Mesenchymal stem cell (in vitro differentiated cells and primary cell): ENCODE measurements around the gene ITGAV.

Source experiments
- DNase-seq: peaks from one replicate; pipeline ENCODE4 v3.0.0-alpha.2; 2013
- H2AFZ ChIP-seq: one replicate; pipeline ENCODE4 v1.6.1; 2013; ENCODE audit warnings: low read depth, mild to moderate bottlenecking, control low read depth, inconsistent platforms, low read length, moderate library complexity
- H2AK5ac ChIP-seq: 2 replicates; pipeline ENCODE4 v1.6.1; 2013; ENCODE audit warnings: low read length, moderate library complexity, mild to moderate bottlenecking, inconsistent platforms; ENCODE audit not compliant: severe bottlenecking
- H2BK120ac ChIP-seq: one replicate; pipeline ENCODE4 v1.6.1; 2013; ENCODE audit warnings: low read depth, mild to moderate bottlenecking, inconsistent platforms, low read length, moderate library complexity
- H2BK12ac ChIP-seq, 2 experiments: one replicate each; pipeline ENCODE4 v1.6.1; 2013; ENCODE audit warnings: inconsistent platforms in 2 of 2, low read length in 2 of 2, mild to moderate bottlenecking in 2 of 2, moderate library complexity in 2 of 2, control low read depth in 1 of 2
- H2BK15ac ChIP-seq: one replicate; pipeline ENCODE4 v1.6.1; 2013; ENCODE audit warnings: mild to moderate bottlenecking, low read depth, inconsistent platforms; ENCODE audit not compliant: poor library complexity, severe bottlenecking
- H2BK5ac ChIP-seq: 2 replicates; pipeline ENCODE4 v1.6.1; 2013; ENCODE audit warnings: low read depth, mild to moderate bottlenecking, low read length, control low read depth, inconsistent platforms; ENCODE audit not compliant: poor library complexity, severe bottlenecking
- H3K14ac ChIP-seq, 2 experiments: one replicate each; pipeline ENCODE4 v1.6.1; 2013; ENCODE audit warnings: inconsistent platforms in 2 of 2, low read length in 2 of 2, control low read depth in 1 of 2, mild to moderate bottlenecking in 1 of 2, moderate library complexity in 1 of 2
- H3K18ac ChIP-seq, 2 experiments: one replicate each; pipeline ENCODE4 v1.6.1; 2013; ENCODE audit warnings: inconsistent platforms in 2 of 2, low read length in 2 of 2, control low read depth in 1 of 2, low read depth in 1 of 2, mild to moderate bottlenecking in 1 of 2
- H3K23ac ChIP-seq, 2 experiments: one replicate each; pipeline ENCODE4 v1.6.1; 2013; ENCODE audit warnings: inconsistent platforms in 2 of 2, low read length in 2 of 2, mild to moderate bottlenecking in 2 of 2, moderate library complexity in 2 of 2, control low read depth in 1 of 2
- H3K27ac ChIP-seq: 2 replicates; pipeline ENCODE4 v1.5.1; 2013; ENCODE audit warnings: mild to moderate bottlenecking, moderate library complexity, low read length, control low read depth, inconsistent platforms; ENCODE audit not compliant: poor library complexity, severe bottlenecking
- H3K27me3 ChIP-seq, 2 experiments: 2 replicates each; pipeline versions ENCODE4 v1.6.1 to v1.7.0; 2013; ENCODE audit warnings: low read length in 2 of 2, mild to moderate bottlenecking in 2 of 2, moderate library complexity in 2 of 2, control low read depth in 1 of 2, inconsistent platforms in 1 of 2; ENCODE audit not compliant: control insufficient read depth in 1 of 2, insufficient read depth in 1 of 2
- H3K36me3 ChIP-seq, 2 experiments: 2 replicates each; pipeline versions ENCODE4 v1.6.1 to v1.7.0; 2013; ENCODE audit warnings: low read length in 2 of 2, control low read depth in 1 of 2, inconsistent platforms in 1 of 2, low read depth in 1 of 2, mild to moderate bottlenecking in 1 of 2; ENCODE audit not compliant: insufficient read depth in 2 of 2, control insufficient read depth in 1 of 2
- H3K4ac ChIP-seq, 2 experiments: one replicate each; pipeline ENCODE4 v1.6.1; 2013; ENCODE audit warnings: inconsistent platforms in 2 of 2, low read length in 2 of 2, mild to moderate bottlenecking in 2 of 2, moderate library complexity in 2 of 2, control low read depth in 1 of 2, low read depth in 1 of 2
- H3K4me1 ChIP-seq: 2 replicates; pipeline ENCODE4 v1.6.1; 2013; ENCODE audit warnings: low read depth, low read length, control low read depth; ENCODE audit not compliant: control insufficient read depth, insufficient read depth
- H3K4me2 ChIP-seq: 2 replicates; pipeline ENCODE4 v1.6.1; 2013; ENCODE audit warnings: low read length, mild to moderate bottlenecking, inconsistent platforms; ENCODE audit not compliant: poor library complexity, severe bottlenecking
- H3K4me3 ChIP-seq, 2 experiments: 2 replicates each; pipeline versions ENCODE4 v1.5.1 to v1.7.0; 2013; ENCODE audit warnings: low read length in 2 of 2, mild to moderate bottlenecking in 2 of 2, control low read depth in 1 of 2, low read depth in 1 of 2; ENCODE audit not compliant: insufficient read depth in 1 of 2
- H3K79me1 ChIP-seq: replicated peaks from 2 replicates; pipeline ENCODE4 v1.6.1; 2013; ENCODE audit warnings: mild to moderate bottlenecking, control low read depth, low read length, inconsistent platforms; ENCODE audit not compliant: poor library complexity, severe bottlenecking
- H3K9ac ChIP-seq: 2 replicates; pipeline ENCODE4 v1.7.0; 2013; ENCODE audit warnings: mild to moderate bottlenecking, low read length, moderate library complexity
- H3K9me3 ChIP-seq: 2 replicates; pipeline ENCODE4 v1.7.0; 2013; ENCODE audit warnings: mild to moderate bottlenecking, low read length; ENCODE audit not compliant: control insufficient read depth
- H4K8ac ChIP-seq: one replicate; pipeline ENCODE4 v1.6.1; 2013; ENCODE audit warnings: inconsistent platforms, mild to moderate bottlenecking, low read length, moderate library complexity
- H4K91ac ChIP-seq: one replicate; pipeline ENCODE4 v1.6.1; 2013; ENCODE audit warnings: mild to moderate bottlenecking, low read length, inconsistent platforms
- WGBS: methylation state at CpG from one replicate; pipeline ENCODE4 v1.1.7; 2013; ENCODE audit warnings: mixed read lengths; 5-methylcytosine and 5-hydroxymethylcytosine counted together

The ITGAV gene

GRCh38 chr2:186653511-186653910, 63.7 kb downstream of the ITGAV start:
- H3K9ac ChIP-seq, result no peak overlapping the region
- peaks cover 12% of the 10 kb centered on the region for H3K79me1 ChIP-seq
- H3K4ac ChIP-seq, result no peak overlapping the region
- H3K27me3 ChIP-seq, result no peaks in the 10 kb centered on the region
- H2BK5ac ChIP-seq, result no peak overlapping the region
- H3K4me2 ChIP-seq, result no peak overlapping the region
- H3K27ac ChIP-seq, result no peak overlapping the region
- peaks cover 12 to 55% of the 10 kb centered on the region in 2 experiments for H3K36me3 ChIP-seq
- H3K4me3 ChIP-seq, result no peak overlapping the region
- H3K23ac ChIP-seq, result no peak overlapping the region
- H3K4me1 ChIP-seq, result no peaks in the 10 kb centered on the region
- no peak overlapping the region for H4K91ac ChIP-seq
- H3K14ac ChIP-seq, result no peak overlapping the region
- no peak overlapping the region for H3K18ac ChIP-seq
- DNase-seq, result no peak
- WGBS, result no CpG with 5 or more reads among the region's 1 CpG
- no peak overlapping the region for H2BK12ac ChIP-seq
- no peak overlapping the region for H2AFZ ChIP-seq
- no peak overlapping the region for H4K8ac ChIP-seq
- no peaks in the 10 kb centered on the region for H3K9me3 ChIP-seq
- no peak overlapping the region for H2AK5ac ChIP-seq
- no peak overlapping the region for H2BK15ac ChIP-seq
- no peak overlapping the region for H2BK120ac ChIP-seq

- DNase-seq, result no peak
- Histone ChIP-seq H4K91ac (no peak overlapping the region), H2BK12ac (no peak overlapping the region), H3K4me3 (no peak overlapping the region), H3K14ac (no peak overlapping the region), H4K8ac (no peak overlapping the region), H3K4me2 (no peak overlapping the region), H3K9ac (no peak overlapping the region), H3K27ac (no peak overlapping the region), H3K23ac (no peak overlapping the region), H2AFZ (no peak overlapping the region), H3K9me3 (no peaks in the 10 kb centered on the region), H2AK5ac (no peak overlapping the region), H3K4me1 (no peaks in the 10 kb centered on the region), H3K36me3 (peaks cover 6 to 72% of the 10 kb centered on the region in 2 experiments), H2BK15ac (no peak overlapping the region), H2BK5ac (no peak overlapping the region), H3K79me1 (peaks cover 11% of the 10 kb centered on the region), H2BK120ac (no peak overlapping the region), H3K27me3 (no peaks in the 10 kb centered on the region), H3K18ac (no peak overlapping the region), H3K4ac (no peak overlapping the region)
These were observed 69.5 kb downstream of the ITGAV start for GRCh38 chr2:186659383-186659782.

- Histone ChIP-seq H3K27ac (no peak overlapping the region), H3K36me3 (peaks cover 11 to 75% of the 10 kb centered on the region in 2 experiments), H3K4me3 (no peak overlapping the region), H3K14ac (no peak overlapping the region), H3K9me3 (no peaks in the 10 kb centered on the region), H2BK15ac (no peak overlapping the region), H3K4me1 (no peaks in the 10 kb centered on the region), H3K18ac (no peak overlapping the region), H3K23ac (no peak overlapping the region), H2AK5ac (no peak overlapping the region), H2BK120ac (no peak overlapping the region), H4K91ac (no peak overlapping the region), H2BK12ac (no peak overlapping the region), H4K8ac (no peak overlapping the region), H3K4ac (no peak overlapping the region), H3K79me1 (peaks cover 8% of the 10 kb centered on the region), H2AFZ (no peak overlapping the region), H3K4me2 (no peak overlapping the region), H3K9ac (no peak overlapping the region), H2BK5ac (no peak overlapping the region), H3K27me3 (no peaks in the 10 kb centered on the region)
- WGBS, result 96% methylated on average over 5 of the region's 5 CpGs
- DNase-seq, result no peak
These were observed 74.7 kb downstream of the ITGAV start for GRCh38 chr2:186664385-186665043.

GRCh38 chr2:186669146-186669545, 79.3 kb downstream of the ITGAV start:
- no peak overlapping the region for H3K4me3 ChIP-seq
- H3K27ac ChIP-seq, result no peak overlapping the region
- no peak overlapping the region for H4K91ac ChIP-seq
- no peak overlapping the region for H3K4me2 ChIP-seq
- H3K9ac ChIP-seq, result no peak overlapping the region
- no peak overlapping the region for H2BK12ac ChIP-seq
- H2AK5ac ChIP-seq, result no peak overlapping the region
- no peak overlapping the region for H3K14ac ChIP-seq
- H3K4me1 ChIP-seq, result no peaks in the 10 kb centered on the region
- H3K79me1 ChIP-seq, result peaks cover 12% of the 10 kb centered on the region
- H3K23ac ChIP-seq, result no peak overlapping the region
- 100% methylated on average over 1 of the region's 1 CpG for WGBS
- no peak overlapping the region for H2BK15ac ChIP-seq
- no peak overlapping the region for H3K4ac ChIP-seq
- H2AFZ ChIP-seq, result no peak overlapping the region
- no peak for DNase-seq
- H3K18ac ChIP-seq, result no peak overlapping the region
- no peaks in the 10 kb centered on the region for H3K27me3 ChIP-seq
- peaks cover 21% of the 10 kb centered on the region for H3K9me3 ChIP-seq
- peaks cover 26 to 96% of the 10 kb centered on the region in 2 experiments for H3K36me3 ChIP-seq
- H2BK5ac ChIP-seq, result no peak overlapping the region
- H4K8ac ChIP-seq, result no peak overlapping the region
- no peak overlapping the region for H2BK120ac ChIP-seq
